GM21717 (cell line): ENCODE results near the gene MPPED2.

Experiments
- ATAC-seq: cut with Tn5 transposase; IDR thresholded peaks from one replicate; pipeline ENCODE4 v1.9.1; 2021; ENCODE audit warnings: mild to moderate bottlenecking, moderate library complexity; ENCODE audit not compliant: unreplicated experiment

MPPED2 gene

GRCh38 chr11:30368394-30368793, 217.8 kb downstream of the MPPED2 start:
- no peak for ATAC-seq

- ATAC-seq: peak; percentile 50
These were observed 220.2 kb downstream of the MPPED2 start for GRCh38 chr11:30365793-30366517.

- ATAC-seq: no peak
These were observed 221.2 kb downstream of the MPPED2 start for GRCh38 chr11:30364837-30365482.

- no peak for ATAC-seq
These were observed 221.9 kb downstream of the MPPED2 start for GRCh38 chr11:30364139-30364836.

GRCh38 chr11:30360741-30361140, 225.4 kb downstream of the MPPED2 start:
- ATAC-seq: no peak
